Jurkat, Clone E6-1 (cell line): ENCODE measurements around the gene CTXND1.
A peak's percentile ranks its signal among the peaks of the same experiment; 100 is the strongest.

Experiments
- DNase-seq: peaks from one replicate; pipeline ENCODE4 v3.0.0-alpha.2; 2011; ENCODE audit warnings: low read depth, low spot score
- H3K4me3 ChIP-seq: 2 replicates; pipeline ENCODE4 v1.5.1; 2011; ENCODE audit warnings: mild to moderate bottlenecking, low read length, control low read depth, moderate library complexity

Gene CTXND1

GRCh38 chr15:80264031-80264430 lies 12.0 kb upstream of the CTXND1 start:
- H3K4me3 ChIP-seq, result no peak overlapping the region
- no peak for DNase-seq

- no peak overlapping the region for H3K4me3 ChIP-seq
- DNase-seq, result no peak
These were observed 8.5 kb upstream of the CTXND1 start for GRCh38 chr15:80260551-80260950.

GRCh38 chr15:80259942-80260510 lies 8.0 kb upstream of the CTXND1 start:
- DNase-seq, result no peak
- no peak overlapping the region for H3K4me3 ChIP-seq

GRCh38 chr15:80251428-80252120 lies 439 bp downstream of the CTXND1 start:
- no peak for DNase-seq
- H3K4me3 ChIP-seq, result no peak overlapping the region

GRCh38 chr15:80250614-80251427 lies 1.2 kb downstream of the CTXND1 start:
- DNase-seq, result no peak
- no peak overlapping the region for H3K4me3 ChIP-seq

GRCh38 chr15:80249973-80250372 lies 2.0 kb downstream of the CTXND1 start:
- no peak for DNase-seq
- H3K4me3 ChIP-seq, result no peak overlapping the region

- H3K4me3 ChIP-seq, result no peak overlapping the region
- no peak for DNase-seq
These were observed 4.7 kb downstream of the CTXND1 start for GRCh38 chr15:80247320-80247719.

- no peak overlapping the region for H3K4me3 ChIP-seq
- DNase-seq, result no peak
These were observed 5.6 kb downstream of the CTXND1 start for GRCh38 chr15:80246425-80246894.

DNA sequence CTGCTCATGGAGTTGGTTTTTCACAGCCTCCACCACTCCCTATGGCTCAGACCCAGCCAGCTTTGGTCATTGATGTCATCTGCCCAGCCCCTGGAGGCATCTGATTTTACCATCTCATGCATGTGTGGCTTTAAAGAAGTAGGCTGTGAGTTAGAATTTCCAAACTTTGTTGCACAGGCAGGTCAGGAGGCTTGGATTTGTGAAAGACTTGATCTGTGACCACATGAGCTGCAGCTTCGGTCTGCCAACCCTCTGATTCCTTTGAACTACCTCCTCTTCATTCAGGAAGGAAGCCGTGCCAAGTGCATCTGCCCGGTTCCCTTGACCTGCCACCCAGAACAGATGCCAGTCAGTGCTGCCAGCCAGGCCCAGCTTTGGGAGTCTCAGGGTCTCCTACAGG lies 9.2 kb downstream of the CTXND1 start:
- no peak overlapping the region for H3K4me3 ChIP-seq
- no peak for DNase-seq

GRCh38 chr15:80242132-80242769 lies 9.8 kb downstream of the CTXND1 start:
- peak; percentile 46 for DNase-seq
- H3K4me3 ChIP-seq, result no peak overlapping the region

DNA sequence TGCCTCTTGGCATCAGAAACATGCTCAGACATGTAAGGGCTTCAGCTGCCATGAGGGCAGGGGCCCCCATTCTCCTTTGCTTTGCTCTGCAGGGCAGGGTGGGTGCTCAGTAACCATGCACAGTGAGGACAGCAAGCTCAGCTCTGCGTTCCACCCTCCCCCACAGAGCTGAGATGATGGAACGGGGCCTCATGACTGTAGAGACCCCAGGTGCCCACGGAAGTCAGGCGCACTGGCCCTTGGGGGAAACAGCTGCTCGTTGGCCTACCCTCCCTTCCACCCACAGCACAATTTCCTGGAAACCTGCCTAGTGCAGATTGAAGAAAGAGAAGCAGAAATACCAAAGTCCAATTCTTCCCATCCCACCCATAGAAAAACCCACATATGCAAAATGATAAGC lies 10.5 kb downstream of the CTXND1 start:
- peak; percentile 2 for DNase-seq
- no peak overlapping the region for H3K4me3 ChIP-seq

GRCh38 chr15:80240276-80240675 lies 11.7 kb downstream of the CTXND1 start:
- H3K4me3 ChIP-seq, result no peak overlapping the region
- no peak for DNase-seq

- H3K4me3 ChIP-seq, result no peak overlapping the region
- peak; percentile 40 for DNase-seq
These were observed 17.1 kb downstream of the CTXND1 start for GRCh38 chr15:80234883-80235282.

DNA sequence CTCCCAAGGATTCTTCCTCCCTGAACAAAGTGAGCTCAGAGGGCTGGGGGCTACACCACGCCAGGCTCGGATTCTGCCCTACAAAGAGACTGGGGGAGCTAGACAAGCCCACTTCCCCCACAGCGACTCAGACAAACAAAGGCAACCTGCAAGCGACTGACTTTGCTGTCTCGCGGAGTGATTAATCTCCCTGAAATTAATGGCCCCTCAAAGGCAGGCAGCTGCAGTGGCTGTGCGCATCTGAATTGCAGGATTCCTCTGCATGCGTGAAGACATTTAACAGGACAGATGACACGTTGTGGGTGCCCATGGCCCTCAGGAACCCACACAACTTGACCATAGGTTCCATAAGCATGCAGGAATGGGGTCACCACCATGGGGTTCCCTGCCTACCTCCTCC lies 18.4 kb downstream of the CTXND1 start:
- H3K4me3 ChIP-seq, result no peak overlapping the region
- DNase-seq, result no peak

- DNase-seq, result no peak
- no peak overlapping the region for H3K4me3 ChIP-seq
These were observed 20.6 kb downstream of the CTXND1 start for GRCh38 chr15:80231371-80231770.

GRCh38 chr15:80228959-80229610 lies 22.9 kb downstream of the CTXND1 start:
- H3K4me3 ChIP-seq, result no peak overlapping the region
- DNase-seq, result no peak

- H3K4me3 ChIP-seq, result no peak overlapping the region
- DNase-seq, result no peak
These were observed 32.1 kb downstream of the CTXND1 start for GRCh38 chr15:80219955-80220354.

DNA sequence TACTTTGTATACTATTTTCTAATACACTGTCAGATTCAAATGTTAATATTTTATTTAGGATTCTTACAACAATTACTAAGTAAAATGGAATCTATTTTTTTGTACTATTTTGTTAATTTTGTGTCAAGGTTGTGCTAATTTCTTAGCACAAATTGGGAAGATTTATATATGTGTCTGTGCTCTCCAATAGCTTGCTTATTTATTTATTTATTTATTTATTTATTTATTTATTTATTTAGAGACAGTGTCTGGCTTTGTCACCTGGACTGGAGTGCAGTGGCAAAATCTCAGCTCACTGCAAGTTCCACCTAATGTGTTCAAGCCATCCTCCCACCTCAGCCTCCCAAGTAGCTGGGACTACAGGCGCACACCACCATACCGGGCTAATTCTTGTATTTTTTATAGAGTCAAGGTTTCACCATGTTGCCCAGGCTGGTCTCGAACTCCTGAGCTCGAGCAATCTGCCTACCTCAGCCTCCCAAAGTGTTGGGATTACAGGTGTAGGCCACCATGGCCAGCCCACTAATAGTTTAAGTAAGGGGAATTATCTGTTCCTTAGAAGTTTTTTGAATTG lies 34.6 kb downstream of the CTXND1 start:
- H3K4me3 ChIP-seq, result no peak overlapping the region
- no peak for DNase-seq

GRCh38 chr15:80216911-80217310 lies 35.1 kb downstream of the CTXND1 start:
- no peak for DNase-seq
- H3K4me3 ChIP-seq, result no peak overlapping the region
